Right lobe of liver (tissue), 4 donors: ENCODE results near the gene SLC28A3.

Source experiments
- POLR2A ChIP-seq: fragments of 450-650 bp; IDR thresholded peaks from one replicate; pipeline ENCODE4 v1.6.1; 2017; ENCODE audit warnings: antibody characterized with exemption, mild to moderate bottlenecking
- TF ChIP-seq, protein P1 (sequence below), 4 donors: fragments of 200-600 bp in 3 of 4; fragments of 450-650 bp in 1 of 4; IDR thresholded peaks; one replicate each; pipeline versions ENCODE4 v1.5.1 to v1.8.0; 2016 to 2022; ENCODE audit warnings: antibody characterized with exemption in 4 of 4, mild to moderate bottlenecking in 2 of 4
- donor health status: DM: no; HTN: no; CAD: no.
- donor health status: DM: no; HTN: no; CAD: no.
- donor health status: DM: no; HTN: yes; CAD: no.

DNA sequence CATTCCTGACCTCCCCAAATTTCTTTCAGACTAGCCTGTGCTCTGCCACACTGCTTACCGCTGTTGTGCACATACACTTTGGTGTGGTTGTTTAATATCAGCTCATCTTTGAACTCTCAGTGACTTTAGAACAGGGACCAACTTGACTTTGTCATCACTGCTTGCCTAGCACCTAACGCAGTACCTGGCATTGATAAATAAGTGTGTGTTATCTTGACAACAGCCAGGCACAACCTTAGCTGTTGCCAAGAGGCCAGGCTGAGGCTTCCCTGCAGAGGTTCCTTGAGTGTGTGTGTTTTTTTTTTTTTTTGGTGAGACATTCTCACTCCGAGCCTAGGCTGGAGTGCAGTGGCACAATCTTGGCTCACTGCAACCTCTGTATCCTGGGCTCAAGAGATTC, 41.0 kb upstream of the SLC28A3 start:
- no peak for TF ChIP-seq POLR2A
- TF ChIP-seq, protein P1, sequence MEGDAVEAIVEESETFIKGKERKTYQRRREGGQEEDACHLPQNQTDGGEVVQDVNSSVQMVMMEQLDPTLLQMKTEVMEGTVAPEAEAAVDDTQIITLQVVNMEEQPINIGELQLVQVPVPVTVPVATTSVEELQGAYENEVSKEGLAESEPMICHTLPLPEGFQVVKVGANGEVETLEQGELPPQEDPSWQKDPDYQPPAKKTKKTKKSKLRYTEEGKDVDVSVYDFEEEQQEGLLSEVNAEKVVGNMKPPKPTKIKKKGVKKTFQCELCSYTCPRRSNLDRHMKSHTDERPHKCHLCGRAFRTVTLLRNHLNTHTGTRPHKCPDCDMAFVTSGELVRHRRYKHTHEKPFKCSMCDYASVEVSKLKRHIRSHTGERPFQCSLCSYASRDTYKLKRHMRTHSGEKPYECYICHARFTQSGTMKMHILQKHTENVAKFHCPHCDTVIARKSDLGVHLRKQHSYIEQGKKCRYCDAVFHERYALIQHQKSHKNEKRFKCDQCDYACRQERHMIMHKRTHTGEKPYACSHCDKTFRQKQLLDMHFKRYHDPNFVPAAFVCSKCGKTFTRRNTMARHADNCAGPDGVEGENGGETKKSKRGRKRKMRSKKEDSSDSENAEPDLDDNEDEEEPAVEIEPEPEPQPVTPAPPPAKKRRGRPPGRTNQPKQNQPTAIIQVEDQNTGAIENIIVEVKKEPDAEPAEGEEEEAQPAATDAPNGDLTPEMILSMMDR (IDR thresholded peaks at IDR 0.05), result no peak
